ENCODE data around the gene PCDH9.

Gene PCDH9

GRCh38 chr13:66962953-66963352, 267.2 kb downstream of the PCDH9 start:
- no peak overlapping the region for H3K27ac ChIP-seq (ENCODE audit: low read length)
- no peaks in the 10 kb centered on the region for H3K36me3 ChIP-seq (ENCODE audit: control insufficient read depth in 2 of 2, insufficient read depth in 2 of 2, low read length in 2 of 2)
- no peak overlapping the region for H3K4me3 ChIP-seq (ENCODE audit: low read length in 2 of 2)
- no peak overlapping the region for H3K9ac ChIP-seq (ENCODE audit: low read length in 2 of 2)
- H3K9me3 ChIP-seq (ENCODE audit: control insufficient read depth in 2 of 2, low read length in 2 of 2), result no peaks in the 10 kb centered on the region
- no peaks in the 10 kb centered on the region for H3K4me1 ChIP-seq (ENCODE audit: control insufficient read depth, insufficient read depth, low read length)
- no peaks in the 10 kb centered on the region for H3K27me3 ChIP-seq (ENCODE audit: control insufficient read depth in 1 of 2, insufficient read depth in 2 of 2, low read length in 2 of 2)

- no peak overlapping the region for H3K9ac ChIP-seq (ENCODE audit: low read length in 2 of 2)
- no peaks in the 10 kb centered on the region for H3K4me1 ChIP-seq (ENCODE audit: control insufficient read depth, insufficient read depth, low read length)
- no peaks in the 10 kb centered on the region for H3K27me3 ChIP-seq (ENCODE audit: control insufficient read depth in 1 of 2, insufficient read depth in 2 of 2, low read length in 2 of 2)
- no peak overlapping the region for H3K4me3 ChIP-seq (ENCODE audit: low read length in 2 of 2)
- no peak overlapping the region for H3K27ac ChIP-seq (ENCODE audit: low read length)
- H3K9me3 ChIP-seq (ENCODE audit: control insufficient read depth in 2 of 2, low read length in 2 of 2), result no peaks in the 10 kb centered on the region
- H3K36me3 ChIP-seq (ENCODE audit: control insufficient read depth in 2 of 2, insufficient read depth in 2 of 2, low read length in 2 of 2), result no peaks in the 10 kb centered on the region
These were observed 271.5 kb downstream of the PCDH9 start for GRCh38 chr13:66958611-66959010.

GRCh38 chr13:66952507-66952906, 277.6 kb downstream of the PCDH9 start:
- no peaks in the 10 kb centered on the region for H3K9me3 ChIP-seq (ENCODE audit: control insufficient read depth in 2 of 2, low read length in 2 of 2)
- H3K4me3 ChIP-seq (ENCODE audit: low read length in 2 of 2), result no peak overlapping the region
- H3K4me1 ChIP-seq (ENCODE audit: control insufficient read depth, insufficient read depth, low read length), result no peaks in the 10 kb centered on the region
- no peaks in the 10 kb centered on the region for H3K27me3 ChIP-seq (ENCODE audit: control insufficient read depth in 1 of 2, insufficient read depth in 2 of 2, low read length in 2 of 2)
- H3K9ac ChIP-seq (ENCODE audit: low read length in 2 of 2), result no peak overlapping the region
- H3K27ac ChIP-seq (ENCODE audit: low read length), result no peak overlapping the region
- H3K36me3 ChIP-seq (ENCODE audit: control insufficient read depth in 2 of 2, insufficient read depth in 2 of 2, low read length in 2 of 2), result no peaks in the 10 kb centered on the region

- Histone ChIP-seq H3K9me3 (ENCODE audit: control insufficient read depth in 2 of 2, low read length in 2 of 2) (no peaks in the 10 kb centered on the region), H3K9ac (ENCODE audit: low read length in 2 of 2) (no peak overlapping the region), H3K4me1 (ENCODE audit: control insufficient read depth, insufficient read depth, low read length) (no peaks in the 10 kb centered on the region), H3K27ac (ENCODE audit: low read length) (no peak overlapping the region), H3K4me3 (ENCODE audit: low read length in 2 of 2) (no peak overlapping the region), H3K27me3 (ENCODE audit: control insufficient read depth in 1 of 2, insufficient read depth in 2 of 2, low read length in 2 of 2) (no peaks in the 10 kb centered on the region), H3K36me3 (ENCODE audit: control insufficient read depth in 2 of 2, insufficient read depth in 2 of 2, low read length in 2 of 2) (no peaks in the 10 kb centered on the region)
These were observed 278.7 kb downstream of the PCDH9 start for GRCh38 chr13:66951426-66951825.

- Histone ChIP-seq H3K9ac (ENCODE audit: low read length in 2 of 2) (no peak overlapping the region), H3K4me3 (ENCODE audit: low read length in 2 of 2) (no peak overlapping the region), H3K27me3 (ENCODE audit: control insufficient read depth in 1 of 2, insufficient read depth in 2 of 2, low read length in 2 of 2) (no peaks in the 10 kb centered on the region), H3K36me3 (ENCODE audit: control insufficient read depth in 2 of 2, insufficient read depth in 2 of 2, low read length in 2 of 2) (no peaks in the 10 kb centered on the region), H3K27ac (ENCODE audit: low read length) (no peak overlapping the region), H3K9me3 (ENCODE audit: control insufficient read depth in 2 of 2, low read length in 2 of 2) (no peaks in the 10 kb centered on the region), H3K4me1 (ENCODE audit: control insufficient read depth, insufficient read depth, low read length) (no peaks in the 10 kb centered on the region)
These were observed 279.5 kb downstream of the PCDH9 start for GRCh38 chr13:66950666-66951065.

- Histone ChIP-seq H3K9ac (ENCODE audit: low read length in 2 of 2) (no peak overlapping the region), H3K4me1 (ENCODE audit: control insufficient read depth, insufficient read depth, low read length) (no peaks in the 10 kb centered on the region), H3K9me3 (ENCODE audit: control insufficient read depth in 2 of 2, low read length in 2 of 2) (no peaks in the 10 kb centered on the region), H3K36me3 (ENCODE audit: control insufficient read depth in 2 of 2, insufficient read depth in 2 of 2, low read length in 2 of 2) (no peaks in the 10 kb centered on the region), H3K4me3 (ENCODE audit: low read length in 2 of 2) (no peak overlapping the region), H3K27ac (ENCODE audit: low read length) (no peak overlapping the region), H3K27me3 (ENCODE audit: control insufficient read depth in 1 of 2, insufficient read depth in 2 of 2, low read length in 2 of 2) (no peaks in the 10 kb centered on the region)
These were observed 281.2 kb downstream of the PCDH9 start for GRCh38 chr13:66948910-66949309.

- no peaks in the 10 kb centered on the region for H3K9me3 ChIP-seq (ENCODE audit: control insufficient read depth in 2 of 2, low read length in 2 of 2)
- no peak overlapping the region for H3K9ac ChIP-seq (ENCODE audit: low read length in 2 of 2)
- no peaks in the 10 kb centered on the region for H3K4me1 ChIP-seq (ENCODE audit: control insufficient read depth, insufficient read depth, low read length)
- no peak overlapping the region for H3K27ac ChIP-seq (ENCODE audit: low read length)
- H3K36me3 ChIP-seq (ENCODE audit: control insufficient read depth in 2 of 2, insufficient read depth in 2 of 2, low read length in 2 of 2), result no peaks in the 10 kb centered on the region
- no peak overlapping the region for H3K4me3 ChIP-seq (ENCODE audit: low read length in 2 of 2)
- H3K27me3 ChIP-seq (ENCODE audit: control insufficient read depth in 1 of 2, insufficient read depth in 2 of 2, low read length in 2 of 2), result no peaks in the 10 kb centered on the region
These were observed 286.6 kb downstream of the PCDH9 start for GRCh38 chr13:66943530-66943929.

GRCh38 chr13:66940113-66940512, 290.0 kb downstream of the PCDH9 start:
- no peaks in the 10 kb centered on the region for H3K36me3 ChIP-seq (ENCODE audit: control insufficient read depth in 2 of 2, insufficient read depth in 2 of 2, low read length in 2 of 2)
- no peak overlapping the region for H3K27ac ChIP-seq (ENCODE audit: low read length)
- H3K9me3 ChIP-seq (ENCODE audit: control insufficient read depth in 2 of 2, low read length in 2 of 2), result no peaks in the 10 kb centered on the region
- no peak overlapping the region for H3K9ac ChIP-seq (ENCODE audit: low read length in 2 of 2)
- no peaks in the 10 kb centered on the region for H3K27me3 ChIP-seq (ENCODE audit: control insufficient read depth in 1 of 2, insufficient read depth in 2 of 2, low read length in 2 of 2)
- no peak overlapping the region for H3K4me3 ChIP-seq (ENCODE audit: low read length in 2 of 2)
- no peaks in the 10 kb centered on the region for H3K4me1 ChIP-seq (ENCODE audit: control insufficient read depth, insufficient read depth, low read length)

GRCh38 chr13:66937423-66937822, 292.7 kb downstream of the PCDH9 start:
- Histone ChIP-seq H3K9ac (ENCODE audit: low read length in 2 of 2) (no peak overlapping the region), H3K27me3 (ENCODE audit: control insufficient read depth in 1 of 2, insufficient read depth in 2 of 2, low read length in 2 of 2) (no peaks in the 10 kb centered on the region), H3K4me1 (ENCODE audit: control insufficient read depth, insufficient read depth, low read length) (no peaks in the 10 kb centered on the region), H3K36me3 (ENCODE audit: control insufficient read depth in 2 of 2, insufficient read depth in 2 of 2, low read length in 2 of 2) (no peaks in the 10 kb centered on the region), H3K4me3 (ENCODE audit: low read length in 2 of 2) (no peak overlapping the region), H3K27ac (ENCODE audit: low read length) (no peak overlapping the region), H3K9me3 (ENCODE audit: control insufficient read depth in 2 of 2, low read length in 2 of 2) (no peaks in the 10 kb centered on the region)

- no peak overlapping the region for H3K9ac ChIP-seq (ENCODE audit: low read length in 2 of 2)
- H3K4me1 ChIP-seq (ENCODE audit: control insufficient read depth, insufficient read depth, low read length), result no peaks in the 10 kb centered on the region
- H3K4me3 ChIP-seq (ENCODE audit: low read length in 2 of 2), result no peak overlapping the region
- no peaks in the 10 kb centered on the region for H3K36me3 ChIP-seq (ENCODE audit: control insufficient read depth in 2 of 2, insufficient read depth in 2 of 2, low read length in 2 of 2)
- peak overlapping the region; percentile 68 for H3K27ac ChIP-seq (ENCODE audit: low read length)
- no peaks in the 10 kb centered on the region for H3K27me3 ChIP-seq (ENCODE audit: control insufficient read depth in 1 of 2, insufficient read depth in 2 of 2, low read length in 2 of 2)
- H3K9me3 ChIP-seq (ENCODE audit: control insufficient read depth in 2 of 2, low read length in 2 of 2), result no peaks in the 10 kb centered on the region
These were observed 296.1 kb downstream of the PCDH9 start for GRCh38 chr13:66933994-66934393.

- H3K27ac ChIP-seq (ENCODE audit: low read length), result peak overlapping the region; percentile 68
- no peak overlapping the region for H3K9ac ChIP-seq (ENCODE audit: low read length in 2 of 2)
These were observed 296.6 kb downstream of the PCDH9 start for GRCh38 chr13:66933527-66933926.

More at GRCh38 chr13:66933527-66933926, 296.6 kb downstream of the PCDH9 start:
- no peak overlapping the region for H3K4me3 ChIP-seq (ENCODE audit: low read length in 2 of 2)
- H3K9me3 ChIP-seq (ENCODE audit: control insufficient read depth in 2 of 2, low read length in 2 of 2), result no peaks in the 10 kb centered on the region
- no peaks in the 10 kb centered on the region for H3K27me3 ChIP-seq (ENCODE audit: control insufficient read depth in 1 of 2, insufficient read depth in 2 of 2, low read length in 2 of 2)
- no peaks in the 10 kb centered on the region for H3K4me1 ChIP-seq (ENCODE audit: control insufficient read depth, insufficient read depth, low read length)
- H3K36me3 ChIP-seq (ENCODE audit: control insufficient read depth in 2 of 2, insufficient read depth in 2 of 2, low read length in 2 of 2), result no peaks in the 10 kb centered on the region
